GM23248 (cell line): Measurements from ENCODE around the gene IL24. TPM values are rescaled to one million over a fixed set of nuclear protein-coding genes. Genes with fewer than 3 reads are reported as not detected.

Experiments used
- DNase-seq: peaks from one replicate; pipeline ENCODE4 v3.0.0-alpha.2; 2015
- H2AFZ ChIP-seq: fragments of 200-600 bp; sonication (generic); 2 replicates; pipeline ENCODE4 v1.6.1; 2016; ENCODE audit warnings: antibody characterized with exemption
- H3F3A ChIP-seq: fragments of 200-600 bp; sonication (generic); 2 replicates; pipeline ENCODE4 v1.6.1; 2016; ENCODE audit warnings: mild to moderate bottlenecking, antibody characterized with exemption, mixed run types; ENCODE audit not compliant: insufficient read depth
- H3K27ac ChIP-seq: fragments of 200-600 bp; sonication (generic); 2 replicates; pipeline ENCODE4 v1.5.1; 2016; ENCODE audit warnings: mild to moderate bottlenecking
- H3K27me3 ChIP-seq: fragments of 200-600 bp; sonication (generic); replicated peaks from 2 replicates; pipeline ENCODE4 v1.6.1; 2016; ENCODE audit warnings: mild to moderate bottlenecking; ENCODE audit not compliant: insufficient read depth
- H3K36me3 ChIP-seq: fragments of 200-600 bp; sonication (generic); 2 replicates; pipeline ENCODE4 v1.6.1; 2016; ENCODE audit warnings: low read depth, mild to moderate bottlenecking
- H3K4me1 ChIP-seq: fragments of 200-600 bp; sonication (generic); 2 replicates; pipeline ENCODE4 v1.6.1; 2016; ENCODE audit warnings: mild to moderate bottlenecking; ENCODE audit not compliant: insufficient read depth
- H3K4me2 ChIP-seq: fragments of 200-600 bp; sonication (generic); one replicate; pipeline ENCODE4 v1.6.1; 2016; ENCODE audit warnings: mild to moderate bottlenecking; ENCODE audit not compliant: unreplicated experiment
- H3K4me3 ChIP-seq: fragments of 200-600 bp; sonication (generic); 2 replicates; pipeline ENCODE4 v1.5.1; 2016; ENCODE audit warnings: mild to moderate bottlenecking
- H3K79me2 ChIP-seq: fragments of 200-600 bp; sonication (generic); 2 replicates; pipeline ENCODE4 v1.6.1; 2016; ENCODE audit warnings: mild to moderate bottlenecking; ENCODE audit not compliant: insufficient read depth
- H3K9ac ChIP-seq: fragments of 200-600 bp; sonication (generic); 2 replicates; pipeline ENCODE4 v1.6.1; 2016; ENCODE audit warnings: mild to moderate bottlenecking
- H3K9me2 ChIP-seq: fragments of 200-600 bp; sonication (generic); 2 replicates; pipeline ENCODE4 v1.6.1; 2016; ENCODE audit warnings: mixed run types, mild to moderate bottlenecking, moderate library complexity; ENCODE audit not compliant: insufficient read depth
- H3K9me3 ChIP-seq: fragments of 200-600 bp; sonication (generic); one replicate; pipeline ENCODE4 v1.6.1; 2017; ENCODE audit warnings: low read depth
- H4K20me1 ChIP-seq: fragments of 200-600 bp; sonication (generic); 2 replicates; pipeline ENCODE4 v1.6.0; 2016; ENCODE audit not compliant: insufficient read depth
- EZH2 ChIP-seq: fragments of 200-600 bp; sonication (generic); IDR thresholded peaks from 2 replicates; pipeline ENCODE4 v1.6.1; 2018; ENCODE audit warnings: antibody characterized with exemption, mild to moderate bottlenecking; ENCODE audit not compliant: insufficient read depth, poor library complexity, severe bottlenecking
- EZH2phosphoT487 ChIP-seq: fragments of 200-600 bp; sonication (generic); IDR thresholded peaks from 2 replicates; pipeline ENCODE4 v1.6.1; 2018; ENCODE audit warnings: antibody characterized with exemption, moderate library complexity, mild to moderate bottlenecking, low read depth; ENCODE audit not compliant: insufficient read depth
- WGBS, 2 experiments: methylation state at CpG; one replicate each; pipeline ENCODE4 v1.1.6; 2015 to 2017; ENCODE audit warnings: low lambda C conversion rate in 2 of 2, low coverage in 1 of 2; ENCODE audit errors: missing lambda C conversion rate in 2 of 2; 5-methylcytosine and 5-hydroxymethylcytosine counted together
- in situ Hi-C: fragments of 300-500 bp; cut with MboI; formaldehyde crosslinking; loops from 2 replicates; pipeline ENCODE4 v1.15.0; 2020
- polyA plus RNA-seq: library from polyadenylated mRNA; unstranded; fragments of >200 nt; fragmentation: Nextera tagmentation; extraction: Ambion mirVana; gene quantifications from 2 replicates; pipeline ENCODE4 v1.2.1, GENCODE V29; 2016
- total RNA-seq: library from RNA; depleted of rRNA; stranded (reverse); fragments of >200 nt; shearing (Covaris generic); gene quantifications from 2 replicates; pipeline ENCODE4 v1.2.3, GENCODE V29; 2014

IL24 gene
- total and polyA plus RNA-seq, 2 experiments from 2014 or later: 0.49 to 2.4 TPM

GRCh38 chr1:206940588-206940936 lies 43.3 kb downstream of the IL24 start:
- DNase-seq: no peak
- H3F3A ChIP-seq: no peaks in the 10 kb centered on the region
- TF ChIP-seq EZH2: no peak
- no peak for TF ChIP-seq EZH2phosphoT487
- H3K36me3 ChIP-seq: no peaks in the 10 kb centered on the region
- no peak overlapping the region for H3K27ac ChIP-seq
- no peaks in the 10 kb centered on the region for H3K79me2 ChIP-seq
- H3K4me1 ChIP-seq: no peaks in the 10 kb centered on the region
- H3K9me3 ChIP-seq: no peaks in the 10 kb centered on the region
- no peak overlapping the region for H3K4me3 ChIP-seq
- peaks cover 44% of the 10 kb centered on the region for H3K27me3 ChIP-seq
- H3K9ac ChIP-seq: no peak overlapping the region
- no peak overlapping the region for H2AFZ ChIP-seq
- no peak overlapping the region for H3K4me2 ChIP-seq
- in situ Hi-C loops: no loop called here
- 44 to 47% methylated on average over 3 of the region's 3 CpGs for WGBS, 2 experiments
- H3K9me2 ChIP-seq: no peaks in the 10 kb centered on the region
- no peaks in the 10 kb centered on the region for H4K20me1 ChIP-seq

- Histone ChIP-seq H3K27me3 (peaks cover 42% of the 10 kb centered on the region), H3F3A (no peaks in the 10 kb centered on the region), H3K79me2 (no peaks in the 10 kb centered on the region), H2AFZ (no peak overlapping the region), H3K4me3 (no peak overlapping the region), H3K27ac (no peak overlapping the region), H3K4me2 (no peak overlapping the region), H3K9me2 (no peaks in the 10 kb centered on the region), H4K20me1 (no peaks in the 10 kb centered on the region), H3K9ac (no peak overlapping the region), H3K4me1 (no peaks in the 10 kb centered on the region), H3K36me3 (no peaks in the 10 kb centered on the region), H3K9me3 (no peaks in the 10 kb centered on the region)
- no peak for DNase-seq
- 48 to 53% methylated on average over 6 of the region's 6 CpGs for WGBS, 2 experiments
- in situ Hi-C loops: no loop called here
- TF ChIP-seq EZH2: no peak
- TF ChIP-seq EZH2phosphoT487: no peak
Observed at GRCh38 chr1:206941766-206942418, 44.6 kb downstream of the IL24 start.

GRCh38 chr1:206944703-206945102 lies 47.5 kb downstream of the IL24 start:
- Histone ChIP-seq H3K27me3 (peaks cover 42% of the 10 kb centered on the region), H3K36me3 (no peaks in the 10 kb centered on the region), H3K4me1 (no peaks in the 10 kb centered on the region), H2AFZ (no peak overlapping the region), H4K20me1 (no peaks in the 10 kb centered on the region), H3K9me3 (no peaks in the 10 kb centered on the region), H3K4me2 (no peak overlapping the region), H3K27ac (no peak overlapping the region), H3K9ac (no peak overlapping the region), H3K9me2 (no peaks in the 10 kb centered on the region), H3K4me3 (no peak overlapping the region), H3F3A (no peaks in the 10 kb centered on the region), H3K79me2 (no peaks in the 10 kb centered on the region)
- 58 to 62% methylated on average over 5 of the region's 5 CpGs for WGBS, 2 experiments
- in situ Hi-C loops: no loop called here
- DNase-seq: no peak
- TF ChIP-seq EZH2 (no peak), EZH2phosphoT487 (no peak)

- peaks cover 45% of the 10 kb centered on the region for H3K27me3 ChIP-seq
- H4K20me1 ChIP-seq: no peaks in the 10 kb centered on the region
- H3K9me3 ChIP-seq: no peaks in the 10 kb centered on the region
- in situ Hi-C loops: no loop called here
- H3F3A ChIP-seq: no peaks in the 10 kb centered on the region
- H3K27ac ChIP-seq: no peak overlapping the region
- H3K9ac ChIP-seq: no peak overlapping the region
- no peak for DNase-seq
- TF ChIP-seq EZH2phosphoT487: no peak
- no peak for TF ChIP-seq EZH2
- no peaks in the 10 kb centered on the region for H3K79me2 ChIP-seq
- H3K4me2 ChIP-seq: no peak overlapping the region
- H3K4me3 ChIP-seq: no peak overlapping the region
- H3K36me3 ChIP-seq: no peaks in the 10 kb centered on the region
- 86 to 94% methylated on average over 4 of the region's 4 CpGs for WGBS, 2 experiments
- no peaks in the 10 kb centered on the region for H3K4me1 ChIP-seq
- H2AFZ ChIP-seq: no peak overlapping the region
- no peaks in the 10 kb centered on the region for H3K9me2 ChIP-seq
Observed at GRCh38 chr1:206945779-206946178, 48.5 kb downstream of the IL24 start.

- 64 to 77% methylated on average over 6 to 7 of the region's 7 CpGs for WGBS, 2 experiments
- no peak within 1 kb of the TSS for H3K9ac ChIP-seq
- no peaks in the 10 kb centered on the region for H3K9me2 ChIP-seq
- DNase-seq: no peak
- H3K79me2 ChIP-seq: no peaks in the 10 kb centered on the region
- no peaks in the 10 kb centered on the region for H3K4me1 ChIP-seq
- no peak within 1 kb of the TSS for H3K4me2 ChIP-seq
- H2AFZ ChIP-seq: no peak within 1 kb of the TSS
- H3K36me3 ChIP-seq: no peaks in the 10 kb centered on the region
- no peaks in the 10 kb centered on the region for H3F3A ChIP-seq
- H3K4me3 ChIP-seq: no peak within 1 kb of the TSS
- in situ Hi-C loops: no loop called here
- no peak within 1 kb of the TSS for H3K27ac ChIP-seq
- TF ChIP-seq EZH2phosphoT487 (no peak), EZH2 (no peak)
- no peaks in the 10 kb centered on the region for H4K20me1 ChIP-seq
- H3K27me3 ChIP-seq: peaks cover 43% of the 10 kb centered on the region
- no peaks in the 10 kb centered on the region for H3K9me3 ChIP-seq
Observed at GRCh38 chr1:206946261-206946660, 49.0 kb downstream of the IL24 start, which contains the start of gene PIGR. Gene PIGR, minus strand, starts transcription at chr1:206946466. Its CDS starts 5,935 bp downstream, at chr1:206940531.
